Caco-2 (cell line): ENCODE measurements around the gene P2RX6. TPM values are rescaled to one million over a fixed set of nuclear protein-coding genes. Genes with fewer than 3 reads are reported as not detected.

Experiments used
- BruUV-seq: library from RNA; stranded (reverse); fragments of 400-500 nt; replicated peaks from 2 replicates; lab custom pipeline; 2021; lab: Mats Ljungman, UMichigan
- CTCF ChIA-PET: fragments of 300-600 bp; sonication (Branson Sonifier 250); formaldehyde crosslinking; loops from one replicate; lab custom pipeline; 2022; ENCODE audit warnings: antibody characterized with exemption; lab: Charles Lee
- POLR2A ChIA-PET: fragments of 300-600 bp; sonication (Branson Sonifier 250); formaldehyde crosslinking; loops from one replicate; lab custom pipeline; 2022; ENCODE audit warnings: antibody characterized with exemption; lab: Charles Lee
- DNase-seq, 2 experiments: peaks; one replicate each; pipeline versions ENCODE4 v3.0.0 to v3.0.0-alpha.2; 2020 to 2022
- H3K27me3 ChIP-seq: replicated peaks from 2 replicates; pipeline ENCODE4 v1.6.0; 2011; ENCODE audit warnings: low read length; ENCODE audit not compliant: control insufficient read depth, insufficient read depth
- H3K36me3 ChIP-seq: 2 replicates; pipeline ENCODE4 v1.5.1; 2011; ENCODE audit warnings: low read length; ENCODE audit not compliant: control insufficient read depth, insufficient read depth
- H3K4me1 ChIP-seq: fragments of 250-450 bp; sonication (Bioruptor Pico); 2 replicates; pipeline ENCODE4 v1.5.1; 2020; ENCODE audit warnings: mild to moderate bottlenecking
- H3K4me3 ChIP-seq: 2 replicates; pipeline ENCODE4 v1.5.1; 2011; ENCODE audit warnings: low read depth, mild to moderate bottlenecking, control low read depth, low read length
- H3K9me3 ChIP-seq: fragments of 250-450 bp; sonication (Bioruptor Pico); 2 replicates; pipeline ENCODE4 v1.5.1; 2020; ENCODE audit warnings: mild to moderate bottlenecking, moderate library complexity
- H3K27ac Mint-ChIP-seq: one replicate; pipeline ENCODE4 v1.8.0; 2022; ENCODE audit warnings: mixed read lengths; ENCODE audit not compliant: unreplicated experiment
- H3K27me3 Mint-ChIP-seq: one replicate; pipeline ENCODE4 v1.8.0; 2022; ENCODE audit warnings: mixed read lengths; ENCODE audit not compliant: insufficient read depth, unreplicated experiment
- H3K36me3 Mint-ChIP-seq: one replicate; pipeline ENCODE4 v1.8.0; 2022; ENCODE audit warnings: mild to moderate bottlenecking, mixed read lengths; ENCODE audit not compliant: insufficient read depth, unreplicated experiment
- H3K4me1 Mint-ChIP-seq: one replicate; pipeline ENCODE4 v1.8.0; 2022; ENCODE audit warnings: low read depth, mixed read lengths; ENCODE audit not compliant: unreplicated experiment
- H3K4me3 Mint-ChIP-seq: one replicate; pipeline ENCODE4 v1.8.0; 2022; ENCODE audit warnings: mild to moderate bottlenecking, moderate library complexity, mixed read lengths; ENCODE audit not compliant: unreplicated experiment
- H3K9me3 Mint-ChIP-seq: one replicate; pipeline ENCODE4 v1.8.0; 2022; ENCODE audit warnings: mixed read lengths; ENCODE audit not compliant: unreplicated experiment
- intact Hi-C: fragments of 100-400 bp; cut with micrococcal nuclease; formaldehyde crosslinking; loops from one replicate; pipeline ENCODE4 v1.10.0; 2022; ENCODE audit not compliant: unreplicated experiment
- total RNA-seq: library from RNA; stranded (reverse); gene quantifications from 2 replicates; pipeline ENCODE4 v1.2.3, GENCODE V29; 2022
- TF ChIP-seq, protein P1 (sequence below), 2 experiments: fragments of 200-600 bp in 1 of 2; IDR thresholded peaks; 1 replicate in 1 of 2; 2 replicates in 1 of 2; pipeline versions ENCODE4 v1.5.1 to v1.8.0; 2011 to 2022; ENCODE audit warnings: antibody characterized with exemption in 1 of 2, control low read depth in 1 of 2, inconsistent platforms in 1 of 2, low read depth in 1 of 2, low read length in 1 of 2, mild to moderate bottlenecking in 1 of 2, moderate library complexity in 1 of 2; ENCODE audit not compliant: insufficient read depth in 1 of 2, severe bottlenecking in 1 of 2, unreplicated experiment in 1 of 2

Gene P2RX6
- total RNA-seq, 1 experiment from 2014 or later: 0.11 TPM

DNA sequence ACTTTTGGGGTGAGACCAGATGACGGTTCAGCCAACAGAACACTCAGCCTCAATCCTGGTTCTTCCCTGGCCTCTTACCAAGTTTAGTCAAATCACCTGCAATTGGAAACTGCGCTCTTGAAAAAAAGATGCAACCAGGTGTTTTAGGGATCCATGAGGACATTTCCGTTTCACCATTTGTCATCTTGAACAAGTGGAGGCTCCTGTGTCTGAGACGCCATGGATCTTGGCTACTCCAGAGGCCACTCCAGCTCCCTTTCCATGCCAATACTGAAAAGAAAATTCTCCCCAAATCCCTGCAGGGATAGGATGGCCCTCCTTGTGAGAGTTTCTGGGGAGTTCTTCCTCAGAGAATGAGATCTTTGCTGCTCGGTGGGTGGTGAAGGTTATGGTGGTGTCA lies 58.5 kb downstream of the P2RX6 start:
- Histone ChIP-seq H3K4me1 (no peaks in the 10 kb centered on the region), H3K27me3 (no peaks in the 10 kb centered on the region), H3K4me3 (no peak overlapping the region), H3K36me3 (no peaks in the 10 kb centered on the region), H3K9me3 (no peaks in the 10 kb centered on the region)
- no TSS peak for BruUV-seq
- DNase-seq: no peak
- Mint-ChIP-seq H3K36me3 (no peaks in the 10 kb centered on the region), H3K4me3 (no peak overlapping the region), H3K9me3 (peaks cover 9% of the 10 kb centered on the region), H3K27ac (no peak overlapping the region), H3K4me1 (no peaks in the 10 kb centered on the region), H3K27me3 (no peaks in the 10 kb centered on the region)
- ChIA-PET POLR2A (no interaction called here), CTCF (no interaction called here)
- intact Hi-C loops: no loop called here
- TF ChIP-seq, protein P1, sequence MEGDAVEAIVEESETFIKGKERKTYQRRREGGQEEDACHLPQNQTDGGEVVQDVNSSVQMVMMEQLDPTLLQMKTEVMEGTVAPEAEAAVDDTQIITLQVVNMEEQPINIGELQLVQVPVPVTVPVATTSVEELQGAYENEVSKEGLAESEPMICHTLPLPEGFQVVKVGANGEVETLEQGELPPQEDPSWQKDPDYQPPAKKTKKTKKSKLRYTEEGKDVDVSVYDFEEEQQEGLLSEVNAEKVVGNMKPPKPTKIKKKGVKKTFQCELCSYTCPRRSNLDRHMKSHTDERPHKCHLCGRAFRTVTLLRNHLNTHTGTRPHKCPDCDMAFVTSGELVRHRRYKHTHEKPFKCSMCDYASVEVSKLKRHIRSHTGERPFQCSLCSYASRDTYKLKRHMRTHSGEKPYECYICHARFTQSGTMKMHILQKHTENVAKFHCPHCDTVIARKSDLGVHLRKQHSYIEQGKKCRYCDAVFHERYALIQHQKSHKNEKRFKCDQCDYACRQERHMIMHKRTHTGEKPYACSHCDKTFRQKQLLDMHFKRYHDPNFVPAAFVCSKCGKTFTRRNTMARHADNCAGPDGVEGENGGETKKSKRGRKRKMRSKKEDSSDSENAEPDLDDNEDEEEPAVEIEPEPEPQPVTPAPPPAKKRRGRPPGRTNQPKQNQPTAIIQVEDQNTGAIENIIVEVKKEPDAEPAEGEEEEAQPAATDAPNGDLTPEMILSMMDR (IDR thresholded peaks at IDR 0.05; ENCODE audit: insufficient read depth in 1 of 2, low read depth in 1 of 2, low read length in 1 of 2, severe bottlenecking in 1 of 2, unreplicated experiment in 1 of 2): no peak

DNA sequence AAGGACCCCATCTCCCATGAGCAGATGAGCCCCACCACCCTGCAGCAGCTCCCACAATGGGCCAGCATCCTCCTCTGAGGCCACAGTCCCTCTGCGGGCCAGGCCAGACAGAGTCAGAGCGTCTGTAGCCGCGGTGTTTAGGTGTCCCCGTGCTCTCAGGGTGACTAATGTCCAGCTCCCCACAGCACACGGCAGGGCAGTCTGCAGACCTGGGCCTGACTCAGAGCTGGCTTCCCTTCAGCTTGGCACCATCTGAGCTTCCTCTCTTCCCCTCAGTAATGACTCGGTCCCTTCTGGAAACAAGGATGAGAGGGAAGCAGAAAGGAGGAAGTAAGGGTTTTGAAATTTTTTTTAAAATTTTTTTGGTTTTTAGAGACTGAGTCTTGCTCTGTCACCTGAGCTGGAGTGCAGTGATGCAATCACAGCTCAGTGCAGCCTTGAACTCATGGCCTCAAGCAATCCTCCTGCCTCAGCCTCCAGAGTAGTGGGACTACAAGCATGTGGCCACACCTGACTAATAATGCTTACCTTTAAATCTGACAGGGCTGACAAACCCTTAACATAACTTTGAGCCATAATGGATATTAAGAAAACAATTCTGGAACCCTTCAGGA lies 59.2 kb downstream of the P2RX6 start:
- H3K36me3 ChIP-seq: no peaks in the 10 kb centered on the region
- ChIA-PET POLR2A (no interaction called here), CTCF (no interaction called here)
- H3K4me1 ChIP-seq: no peaks in the 10 kb centered on the region
- TF ChIP-seq, protein P1 (IDR thresholded peaks at IDR 0.05; ENCODE audit: insufficient read depth in 1 of 2, low read depth in 1 of 2, low read length in 1 of 2, severe bottlenecking in 1 of 2, unreplicated experiment in 1 of 2): no peak
- H3K4me3 Mint-ChIP-seq: no peak overlapping the region
- H3K27ac Mint-ChIP-seq: no peak overlapping the region
- H3K9me3 ChIP-seq: no peaks in the 10 kb centered on the region
- H3K4me1 Mint-ChIP-seq: no peaks in the 10 kb centered on the region
- DNase-seq: no peak
- no peaks in the 10 kb centered on the region for H3K27me3 ChIP-seq
- intact Hi-C loops: no loop called here
- no TSS peak for BruUV-seq
- H3K27me3 Mint-ChIP-seq: no peaks in the 10 kb centered on the region
- H3K9me3 Mint-ChIP-seq: peaks cover 9% of the 10 kb centered on the region
- no peak overlapping the region for H3K4me3 ChIP-seq
- H3K36me3 Mint-ChIP-seq: no peaks in the 10 kb centered on the region

DNA sequence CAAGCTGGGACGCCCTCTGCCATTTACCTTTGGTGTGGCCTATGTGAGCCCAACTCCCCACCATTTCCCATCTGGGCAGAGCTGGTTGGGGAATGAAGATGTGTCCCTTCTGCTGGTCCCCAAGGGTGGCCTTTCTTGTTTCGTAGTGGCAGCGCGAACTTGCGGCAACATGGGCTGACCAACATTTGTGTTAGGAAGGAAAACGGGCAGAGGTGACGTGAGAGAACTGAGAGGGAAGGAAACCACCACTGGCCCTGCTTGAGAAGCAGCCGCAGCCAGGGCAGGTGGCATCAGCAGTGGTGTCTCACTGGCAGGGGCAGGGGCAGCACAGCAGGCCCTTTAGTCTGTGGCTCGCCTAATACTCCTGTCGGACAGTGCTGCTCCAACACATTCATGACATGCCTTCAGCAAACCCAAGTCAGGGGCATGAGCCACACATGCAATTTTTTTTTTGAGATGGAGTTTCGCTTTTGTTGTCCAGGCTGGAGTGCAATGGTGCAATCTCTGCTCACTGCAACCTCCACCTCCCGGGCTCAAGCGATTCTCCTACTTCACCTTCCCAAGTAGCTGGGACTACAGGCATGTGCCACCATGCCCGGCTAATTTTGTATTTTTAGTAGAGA lies 60.7 kb downstream of the P2RX6 start:
- no peak overlapping the region for H3K4me3 ChIP-seq
- H3K27me3 ChIP-seq: no peaks in the 10 kb centered on the region
- intact Hi-C loops: no loop called here
- H3K36me3 ChIP-seq: no peaks in the 10 kb centered on the region
- TF ChIP-seq, protein P1 (IDR thresholded peaks at IDR 0.05; ENCODE audit: insufficient read depth in 1 of 2, low read depth in 1 of 2, low read length in 1 of 2, severe bottlenecking in 1 of 2, unreplicated experiment in 1 of 2): no peak
- H3K4me1 ChIP-seq: no peaks in the 10 kb centered on the region
- Mint-ChIP-seq H3K27ac (no peak overlapping the region), H3K4me1 (no peaks in the 10 kb centered on the region), H3K36me3 (no peaks in the 10 kb centered on the region), H3K9me3 (peaks cover 9% of the 10 kb centered on the region), H3K27me3 (no peaks in the 10 kb centered on the region), H3K4me3 (no peak overlapping the region)
- no TSS peak for BruUV-seq
- CTCF ChIA-PET: no interaction called here
- no peaks in the 10 kb centered on the region for H3K9me3 ChIP-seq
- DNase-seq: no peak
- POLR2A ChIA-PET: no interaction called here
